H1 (cell line): Measurements from ENCODE around the gene ADCY3. TPM values are rescaled to one million over a fixed set of nuclear protein-coding genes. Genes with fewer than 3 reads are reported as not detected.

Source experiments
- BRCA1 ChIP-seq: IDR thresholded peaks from 2 replicates; pipeline ENCODE4 v1.6.1; 2012; ENCODE audit warnings: low read depth, low read length, improper control_type of control experiment
- EGR1 ChIP-seq: IDR thresholded peaks from 2 replicates; pipeline ENCODE4 v1.6.1; 2011; ENCODE audit warnings: low read depth, low read length, borderline replicate concordance
- FOSL1 ChIP-seq: IDR thresholded peaks from 2 replicates; pipeline ENCODE4 v1.6.1; 2011; ENCODE audit warnings: mild to moderate bottlenecking, low read depth, low read length, moderate library complexity; ENCODE audit not compliant: insufficient read depth
- POU5F1 ChIP-seq: IDR thresholded peaks from 2 replicates; pipeline ENCODE4 v1.6.1; 2011; ENCODE audit warnings: low read depth, mild to moderate bottlenecking, low read length, moderate library complexity
- TAF7 ChIP-seq: optimal IDR thresholded peaks from 2 replicates; pipeline ENCODE3; 2011; ENCODE audit warnings: low read depth, mild to moderate bottlenecking, inconsistent platforms, low read length, moderate library complexity, borderline replicate concordance
- polyA plus RNA-seq, 7 experiments: library from polyadenylated mRNA; depleted of rRNA in 3 of 7; stranded (reverse) in 5 of 7; unstranded in 2 of 7; fragments of >200 nt in 5 of 7; fragments of 200-250 nt in 2 of 7; gene quantifications; 1 replicate in 5 of 7; 2 replicates in 1 of 7; 4 replicates in 1 of 7; pipeline versions ENCODE4 v1.2.1 to v1.2.3, GENCODE V29; 2011 to 2013; ENCODE audit warnings: missing spikeins in 2 of 7, mixed read lengths in 2 of 7
- total RNA-seq: library from RNA; stranded (reverse); fragmentation: NEBNext Ultra II Directional; extraction: Animal tissue kit (Norgen Biotek cat#: 25700); gene quantifications from 2 replicates; pipeline ENCODE4 v1.2.1, GENCODE V29; 2021

Gene ADCY3
- total and polyA plus RNA-seq, 2 of the 8 experiments (the other 6 are each of a cell fraction or from before 2014, with no cell fraction given) = 45.1 to 52.9 TPM

DNA sequence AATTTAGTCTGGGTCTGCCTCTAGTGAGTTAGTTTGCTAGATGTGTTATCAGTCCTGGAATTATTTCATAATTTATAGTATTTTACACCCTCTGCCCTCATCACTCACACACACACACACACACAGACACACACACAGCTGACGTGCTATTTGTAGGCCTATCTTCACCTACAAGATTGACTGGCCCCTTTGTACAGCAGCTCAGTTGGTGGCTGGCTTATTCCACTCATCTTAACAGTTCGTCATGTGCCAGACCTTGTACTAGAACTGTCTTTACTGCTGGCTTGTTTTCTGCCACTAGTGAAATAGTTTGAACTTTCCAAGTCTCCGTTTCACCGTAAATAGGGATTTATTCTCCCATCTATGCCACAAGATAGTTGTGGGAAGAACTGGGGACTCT lies 105.5 kb downstream of the ADCY3 start (continued):
- TF ChIP-seq BRCA1 (no peak), FOSL1 (no peak), TAF7 (no peak), POU5F1 (no peak), EGR1 (no peak)
- TF ChIP-seq, all 59 proteins: peak for 0
